GM21447 (cell line): ENCODE data around the gene TTLL11.

Experiments
- ATAC-seq: cut with Tn5 transposase; IDR thresholded peaks from one replicate; pipeline ENCODE4 v1.9.1; 2021; ENCODE audit not compliant: unreplicated experiment

The TTLL11 gene

DNA sequence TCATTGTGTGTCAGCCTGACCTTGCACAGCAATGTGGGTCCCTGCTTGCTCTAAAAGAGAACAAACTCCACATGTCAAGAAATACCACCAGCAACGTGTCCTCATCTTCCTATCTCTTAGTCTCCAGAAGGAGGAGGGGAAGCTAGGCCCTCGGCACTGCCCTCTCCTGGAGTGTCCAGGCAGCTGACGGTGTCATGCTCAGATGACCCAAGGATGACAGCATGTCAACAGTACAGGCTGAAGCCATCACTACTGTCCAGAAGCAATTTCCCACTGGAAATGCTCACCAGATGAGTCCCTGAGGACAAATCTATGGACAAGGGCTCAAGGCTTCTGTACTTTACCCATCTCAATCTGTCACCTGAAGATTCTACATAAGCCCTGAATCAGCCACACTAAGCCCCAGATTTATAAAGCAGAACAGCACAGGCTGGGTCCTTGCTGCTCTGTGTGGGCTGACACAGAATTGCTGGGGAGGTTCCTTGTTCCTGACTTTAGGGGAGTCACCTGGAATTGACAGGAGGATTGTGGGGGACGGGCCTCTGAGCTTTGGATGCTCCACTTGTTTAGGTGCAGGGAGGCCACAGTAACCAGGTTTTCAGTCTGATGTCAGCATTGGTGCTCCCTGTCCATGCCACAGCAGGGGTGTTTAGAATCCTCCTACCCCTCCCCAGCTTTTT, 231.5 kb downstream of the TTLL11 start:
- no peak for ATAC-seq

DNA sequence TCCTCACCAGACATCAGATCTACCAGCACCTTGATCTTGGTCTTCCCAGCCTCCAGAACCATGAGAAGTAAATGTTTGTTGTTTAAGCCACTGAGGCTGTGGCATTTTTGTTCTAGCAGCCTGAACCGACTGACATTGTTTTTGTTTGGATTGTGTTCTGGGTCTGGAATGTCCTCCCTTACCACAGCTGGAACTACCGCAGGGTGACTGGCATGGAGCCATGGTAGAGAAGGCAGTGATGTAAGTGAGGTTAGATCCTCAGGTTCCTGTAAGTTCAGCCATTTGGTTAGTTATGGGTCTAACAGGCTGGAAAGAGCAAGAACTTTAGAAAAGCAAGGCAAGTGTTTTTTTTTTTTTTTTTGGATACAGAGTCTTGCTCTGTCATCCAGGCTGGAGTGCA, 232.4 kb downstream of the TTLL11 start:
- ATAC-seq, result no peak

DNA sequence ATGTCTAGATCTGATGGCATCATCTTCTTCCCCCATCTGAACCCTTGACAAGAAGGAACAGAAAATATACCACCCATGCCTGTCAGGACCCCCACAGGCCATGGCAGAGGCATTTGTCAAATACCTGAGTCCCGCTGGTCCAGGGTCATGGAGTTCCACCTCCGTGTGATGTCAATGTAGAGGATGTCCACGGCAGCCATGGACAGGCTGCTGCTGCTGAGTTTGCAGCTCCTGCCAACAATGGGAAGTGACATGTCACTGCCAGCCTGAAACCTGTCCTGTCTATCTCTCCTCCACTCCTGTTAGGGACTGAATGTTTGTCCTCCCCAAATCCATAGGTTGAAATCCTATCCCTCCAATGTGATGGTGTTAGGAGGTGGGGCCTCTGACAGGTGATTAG, 232.9 kb downstream of the TTLL11 start:
- ATAC-seq, result no peak

DNA sequence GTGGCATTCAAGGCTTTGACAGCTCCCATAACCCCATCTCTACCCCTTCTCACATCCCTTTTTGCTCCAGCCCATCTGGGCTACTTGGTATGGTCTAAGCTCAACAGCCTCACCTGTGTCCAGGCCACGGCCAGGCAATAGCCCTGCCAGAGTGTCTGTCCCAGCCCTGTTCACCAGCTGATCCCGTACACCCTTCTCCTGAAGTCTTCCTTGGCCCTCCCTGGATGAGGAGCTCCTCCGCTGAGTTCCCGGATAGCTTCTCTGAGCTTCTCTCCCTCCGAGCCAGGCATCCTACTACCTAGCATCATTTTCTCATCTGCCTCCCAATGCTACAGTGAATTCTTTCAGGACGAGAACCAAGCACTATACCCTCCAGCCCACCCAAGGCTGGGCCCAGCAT, 233.5 kb downstream of the TTLL11 start:
- ATAC-seq, result no peak

GRCh38 chr9:121858788-121859187, 234.3 kb downstream of the TTLL11 start:
- ATAC-seq, result no peak

GRCh38 chr9:121857928-121858327, 235.2 kb downstream of the TTLL11 start:
- no peak for ATAC-seq

DNA sequence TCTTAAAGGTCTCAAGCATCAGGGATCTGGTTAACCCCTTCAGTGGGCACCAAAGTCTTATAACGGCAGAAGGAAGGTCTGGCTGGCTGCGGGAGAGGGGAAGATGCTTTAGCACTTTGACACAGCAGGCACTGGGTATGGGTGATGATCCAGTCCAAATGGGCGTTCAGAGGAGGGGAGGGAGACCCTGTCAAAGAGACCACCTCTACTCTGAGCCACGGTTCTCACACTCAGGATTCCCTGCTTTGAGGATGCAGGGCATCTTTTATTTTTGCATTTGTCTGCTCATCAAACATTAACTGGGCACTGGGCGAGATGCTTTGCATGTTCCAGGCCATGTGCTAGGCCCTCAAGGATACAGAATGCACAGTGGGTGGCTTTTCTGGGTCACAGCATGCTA, 237.6 kb downstream of the TTLL11 start:
- ATAC-seq, result no peak

DNA sequence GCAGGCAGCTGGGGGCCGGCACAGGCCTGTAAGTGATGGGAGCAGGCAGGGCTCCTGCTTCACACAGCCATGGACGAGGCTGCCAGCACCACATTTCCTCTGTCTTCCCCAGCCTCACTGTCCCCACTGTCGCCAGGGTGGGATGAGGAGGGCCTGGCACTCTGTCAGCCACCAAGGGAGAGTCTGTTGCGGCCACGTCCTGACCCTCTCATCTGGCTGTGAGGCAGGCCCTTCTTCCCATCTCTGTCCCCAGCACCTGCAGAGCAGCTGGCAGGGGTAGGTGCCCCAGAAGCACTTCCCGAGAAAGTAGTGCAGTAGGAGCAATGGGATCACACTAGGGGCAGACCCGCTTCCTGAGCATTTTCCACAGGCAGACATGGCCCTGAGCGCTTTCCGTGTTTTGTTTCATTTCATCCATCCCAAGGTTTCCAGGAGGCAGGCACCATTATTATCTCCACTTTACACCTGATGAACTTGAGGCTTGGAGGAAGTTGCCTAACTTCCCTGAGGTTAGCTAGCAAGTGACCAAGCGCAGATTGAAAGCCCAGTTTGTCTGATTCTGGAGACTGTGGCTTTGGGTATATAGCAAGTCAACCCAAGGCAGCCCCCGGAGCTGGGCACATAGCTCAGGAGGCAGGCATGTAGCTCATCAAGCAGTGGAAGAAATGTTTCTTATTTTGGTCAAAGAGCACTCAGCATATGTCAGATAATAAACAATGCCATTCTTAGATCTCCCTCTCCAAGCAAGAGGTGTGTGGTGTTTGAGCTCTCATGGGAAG, 239.3 kb downstream of the TTLL11 start:
- no peak for ATAC-seq

DNA sequence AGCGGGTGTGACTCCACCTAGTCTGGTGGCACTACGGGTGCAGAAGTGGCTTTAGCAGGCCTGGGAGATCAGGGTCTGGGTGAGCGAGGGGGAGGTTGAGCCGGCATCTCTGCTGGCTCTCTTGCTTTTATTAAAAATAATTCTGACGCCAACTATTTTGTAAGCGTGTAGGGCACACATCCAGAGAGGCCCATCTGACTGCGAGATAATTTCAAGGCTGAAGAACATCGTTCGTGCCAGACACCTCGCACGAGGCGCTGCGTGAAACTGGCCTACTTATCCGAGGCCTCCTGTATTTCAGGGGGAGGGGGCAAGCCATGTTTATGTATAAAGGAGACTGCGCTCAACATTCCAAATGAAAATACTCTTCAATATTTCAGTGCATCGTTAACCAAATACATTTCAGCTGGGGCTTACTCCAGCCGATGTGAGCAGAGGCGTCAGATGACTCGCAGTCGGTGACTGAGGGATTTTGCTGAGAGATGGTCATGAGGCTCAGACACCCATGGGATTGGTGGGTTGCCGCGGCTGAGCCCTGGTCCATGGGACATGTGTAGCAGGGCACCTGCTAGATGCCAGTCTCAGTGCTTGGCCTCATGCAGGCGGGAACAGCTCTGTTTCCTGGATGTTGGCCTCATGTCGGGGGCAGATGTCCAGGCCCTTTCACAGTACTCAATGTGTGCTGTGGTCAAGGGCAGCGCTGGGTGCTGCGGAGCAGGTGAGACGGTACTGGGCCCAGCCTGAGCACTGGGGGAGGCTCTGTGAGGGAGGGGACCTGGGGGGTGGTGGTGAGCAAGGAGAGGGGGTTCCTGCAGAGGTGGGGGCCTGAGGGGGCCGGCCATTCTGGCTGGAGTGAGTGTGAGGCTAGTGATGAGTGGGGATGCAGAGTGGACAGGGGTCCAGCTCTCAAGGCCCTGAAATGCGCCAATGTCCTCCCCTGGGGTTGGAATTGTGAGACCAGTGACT, 240.2 kb downstream of the TTLL11 start:
- no peak for ATAC-seq

DNA sequence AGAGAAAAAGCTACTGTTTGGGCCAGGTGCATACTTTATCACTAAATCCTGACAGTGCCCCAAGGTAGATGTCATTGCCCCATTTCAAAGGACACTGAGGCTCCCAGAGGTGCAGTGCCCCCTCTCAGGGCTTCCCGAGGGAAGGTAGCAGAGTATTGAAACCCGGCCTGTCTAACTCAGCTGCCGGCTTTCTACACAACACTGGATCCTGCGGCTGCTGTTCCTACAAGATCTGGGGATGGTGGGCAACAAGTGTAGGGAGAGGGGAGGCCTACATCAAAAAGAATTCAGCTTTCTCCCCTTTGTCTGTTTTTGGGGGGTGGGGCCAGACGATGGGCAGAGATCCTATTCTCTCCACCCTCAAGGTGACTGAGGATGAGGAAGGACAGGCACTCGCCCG, 240.9 kb downstream of the TTLL11 start:
- ATAC-seq, result no peak

GRCh38 chr9:121851641-121852091, 241.4 kb downstream of the TTLL11 start:
- ATAC-seq, result no peak

GRCh38 chr9:121850366-121850765, 242.7 kb downstream of the TTLL11 start:
- no peak for ATAC-seq

- ATAC-seq, result no peak
Observed at GRCh38 chr9:121849554-121849953, 243.6 kb downstream of the TTLL11 start.

DNA sequence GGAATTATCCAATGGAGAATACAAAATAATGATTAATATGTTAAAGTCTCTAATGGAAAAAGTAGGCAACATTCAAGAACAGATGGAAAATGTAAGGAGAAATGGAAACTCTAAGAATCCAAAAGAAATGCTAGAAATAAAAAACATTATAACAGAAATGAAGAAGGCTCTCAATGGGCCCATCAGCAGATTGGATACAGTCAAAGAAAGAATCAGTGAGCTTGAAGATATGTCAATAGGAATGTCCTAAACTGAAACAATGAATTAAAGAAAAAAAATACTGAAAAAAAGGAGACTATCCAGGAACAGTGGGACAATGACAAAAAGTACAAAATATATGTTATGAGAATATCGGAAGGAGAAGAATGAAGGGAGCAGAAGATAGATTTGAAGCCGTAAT, 248.5 kb downstream of the TTLL11 start:
- no peak for ATAC-seq

DNA sequence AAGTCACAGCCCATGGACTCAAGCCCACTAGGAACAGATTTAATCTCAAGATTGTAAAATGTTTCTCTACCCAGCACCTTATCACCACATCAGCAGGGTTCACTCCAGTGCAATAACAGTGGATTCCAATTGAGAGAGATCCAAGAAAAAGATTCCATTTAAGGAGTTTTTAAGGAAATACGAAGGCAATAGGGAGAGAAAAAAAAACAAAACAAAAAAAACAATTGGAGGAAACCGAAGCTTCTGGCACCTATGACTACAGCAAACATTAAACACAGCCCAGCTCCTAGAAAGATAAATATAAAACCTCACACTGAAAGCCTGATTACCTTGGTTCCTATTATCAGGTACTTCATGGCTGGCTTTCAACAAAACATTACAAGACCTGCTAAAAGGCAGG, 249.0 kb downstream of the TTLL11 start:
- no peak for ATAC-seq

DNA sequence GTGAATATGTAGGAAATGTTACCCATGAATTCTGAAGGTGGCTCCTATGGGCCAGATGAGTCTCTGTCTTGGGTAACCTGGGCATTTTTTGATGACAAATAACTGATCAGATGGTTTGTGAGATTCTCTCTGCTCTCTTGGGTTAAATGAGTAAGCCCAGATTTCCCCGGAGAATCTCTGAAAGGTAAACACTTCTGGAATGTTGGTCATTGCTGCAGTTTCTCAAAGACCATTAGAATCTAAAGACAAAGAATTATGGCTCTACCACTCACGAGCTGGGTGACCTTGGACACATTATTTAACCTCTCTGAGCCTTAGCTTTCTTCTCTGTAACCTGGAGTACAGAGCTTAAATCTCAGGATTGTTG, 250.5 kb downstream of the TTLL11 start:
- no peak for ATAC-seq

- ATAC-seq, result no peak
Observed at GRCh38 chr9:121841771-121842611, 251.1 kb downstream of the TTLL11 start.

GRCh38 chr9:121840838-121841760, 252.0 kb downstream of the TTLL11 start:
- no peak for ATAC-seq

GRCh38 chr9:121839726-121840500, 253.2 kb downstream of the TTLL11 start:
- ATAC-seq, result no peak
